ENCODE results near the gene KRT3. TPM values are rescaled to one million over a fixed set of nuclear protein-coding genes. Genes with fewer than 3 reads are reported as not detected.

KRT3 gene
- total RNA-seq, 1 donor from 2014 or later, result not detected

DNA sequence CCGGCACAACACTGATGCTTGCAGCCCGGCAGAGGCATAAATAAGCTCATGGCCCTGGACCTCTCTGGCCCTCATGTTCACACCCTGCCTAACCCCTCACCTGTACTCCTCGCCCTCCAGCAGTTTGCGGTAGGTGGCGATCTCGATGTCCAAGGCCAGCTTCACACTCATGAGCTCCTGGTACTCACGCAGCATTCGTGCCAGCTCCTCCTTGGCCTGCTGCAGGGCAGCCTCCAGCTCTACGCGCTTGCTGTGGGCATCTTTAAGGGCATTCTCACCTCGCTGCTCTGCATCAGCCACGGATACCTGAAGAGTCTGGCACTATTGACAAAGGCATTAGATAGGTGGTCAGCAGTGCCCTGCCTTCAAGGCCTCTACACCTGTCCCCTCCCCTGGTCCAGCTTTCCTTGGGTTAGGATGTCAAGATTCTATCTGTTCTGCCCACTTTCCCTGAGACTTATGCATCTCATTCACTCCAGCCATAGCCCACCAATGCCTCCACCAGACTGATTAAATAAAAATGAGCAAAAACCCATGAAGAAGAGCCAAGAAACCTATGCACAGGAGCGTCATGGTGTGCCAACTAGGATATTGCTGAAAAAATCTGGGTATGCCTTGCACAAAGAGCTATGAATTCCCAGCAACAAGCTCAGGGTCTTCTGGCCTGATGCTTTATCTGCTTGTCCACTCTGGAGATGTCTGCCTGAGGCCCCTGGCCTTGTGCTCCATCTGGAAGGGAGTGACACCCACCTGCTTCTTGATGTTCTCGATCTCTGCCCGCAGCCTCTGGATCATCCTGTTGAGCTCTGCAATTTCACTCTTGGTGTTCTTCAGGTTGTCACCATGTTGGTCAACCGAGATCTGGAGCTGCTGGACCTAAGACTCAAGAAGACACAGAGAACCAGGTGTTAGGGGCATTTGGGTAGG is 11.9 kb upstream of the KRT3 start:
- H3K27ac Mint-ChIP-seq (ENCODE audit: unreplicated experiment), result no peak overlapping the region
- no peak for DNase-seq (ENCODE audit: low spot score)
- no peaks in the 10 kb centered on the region for H3K4me1 Mint-ChIP-seq (ENCODE audit: unreplicated experiment)
- no peaks in the 10 kb centered on the region for H3K9me3 Mint-ChIP-seq (ENCODE audit: unreplicated experiment)
- H3K36me3 Mint-ChIP-seq (ENCODE audit: low read depth, unreplicated experiment), result no peaks in the 10 kb centered on the region
- H3K27me3 Mint-ChIP-seq (ENCODE audit: unreplicated experiment), result peaks cover 2% of the 10 kb centered on the region
- no peak for TF ChIP-seq CTCF (IDR thresholded peaks at IDR 0.05; ENCODE audit: unreplicated experiment)
- H3K4me3 Mint-ChIP-seq (ENCODE audit: unreplicated experiment), result no peak overlapping the region

- Mint-ChIP-seq H3K4me3 (ENCODE audit: unreplicated experiment) (no peak overlapping the region), H3K4me1 (ENCODE audit: unreplicated experiment) (no peaks in the 10 kb centered on the region), H3K27me3 (ENCODE audit: unreplicated experiment) (peaks cover 2% of the 10 kb centered on the region), H3K9me3 (ENCODE audit: unreplicated experiment) (no peaks in the 10 kb centered on the region), H3K36me3 (ENCODE audit: low read depth, unreplicated experiment) (no peaks in the 10 kb centered on the region), H3K27ac (ENCODE audit: unreplicated experiment) (no peak overlapping the region)
- DNase-seq (ENCODE audit: low spot score), result no peak
- no peak for TF ChIP-seq CTCF (IDR thresholded peaks at IDR 0.05; ENCODE audit: unreplicated experiment)
Measured at GRCh38 chr12:52806821-52807543, 11.1 kb upstream of the KRT3 start.

GRCh38 chr12:52806169-52806811 is 10.4 kb upstream of the KRT3 start:
- TF ChIP-seq CTCF (IDR thresholded peaks at IDR 0.05; ENCODE audit: unreplicated experiment), result no peak
- H3K4me3 Mint-ChIP-seq (ENCODE audit: unreplicated experiment), result no peak overlapping the region
- no peaks in the 10 kb centered on the region for H3K36me3 Mint-ChIP-seq (ENCODE audit: low read depth, unreplicated experiment)
- no peak overlapping the region for H3K27ac Mint-ChIP-seq (ENCODE audit: unreplicated experiment)
- H3K27me3 Mint-ChIP-seq (ENCODE audit: unreplicated experiment), result peaks cover 2% of the 10 kb centered on the region
- H3K9me3 Mint-ChIP-seq (ENCODE audit: unreplicated experiment), result no peaks in the 10 kb centered on the region
- DNase-seq (ENCODE audit: low spot score), result no peak
- H3K4me1 Mint-ChIP-seq (ENCODE audit: unreplicated experiment), result no peaks in the 10 kb centered on the region

GRCh38 chr12:52805739-52806138 is 9.8 kb upstream of the KRT3 start:
- Mint-ChIP-seq H3K27ac (ENCODE audit: unreplicated experiment) (no peak overlapping the region), H3K9me3 (ENCODE audit: unreplicated experiment) (no peaks in the 10 kb centered on the region), H3K27me3 (ENCODE audit: unreplicated experiment) (peaks cover 2% of the 10 kb centered on the region), H3K4me1 (ENCODE audit: unreplicated experiment) (no peaks in the 10 kb centered on the region), H3K36me3 (ENCODE audit: low read depth, unreplicated experiment) (no peaks in the 10 kb centered on the region), H3K4me3 (ENCODE audit: unreplicated experiment) (no peak overlapping the region)
- DNase-seq (ENCODE audit: low spot score), result no peak
- TF ChIP-seq CTCF (IDR thresholded peaks at IDR 0.05; ENCODE audit: unreplicated experiment), result no peak
